ENCODE data around the gene RCSD1. TPM values are rescaled to one million over a fixed set of nuclear protein-coding genes. Genes with fewer than 3 reads are reported as not detected.
"Not testable (repeated sequence)": the region's sequence is repeated elsewhere in the genome, so short reads cannot be mapped to it uniquely, and the experiment has no call there.

The RCSD1 gene
- total and polyA plus RNA-seq, 7 donors = 3.9 to 34.2 (median 13.7) TPM

DNA sequence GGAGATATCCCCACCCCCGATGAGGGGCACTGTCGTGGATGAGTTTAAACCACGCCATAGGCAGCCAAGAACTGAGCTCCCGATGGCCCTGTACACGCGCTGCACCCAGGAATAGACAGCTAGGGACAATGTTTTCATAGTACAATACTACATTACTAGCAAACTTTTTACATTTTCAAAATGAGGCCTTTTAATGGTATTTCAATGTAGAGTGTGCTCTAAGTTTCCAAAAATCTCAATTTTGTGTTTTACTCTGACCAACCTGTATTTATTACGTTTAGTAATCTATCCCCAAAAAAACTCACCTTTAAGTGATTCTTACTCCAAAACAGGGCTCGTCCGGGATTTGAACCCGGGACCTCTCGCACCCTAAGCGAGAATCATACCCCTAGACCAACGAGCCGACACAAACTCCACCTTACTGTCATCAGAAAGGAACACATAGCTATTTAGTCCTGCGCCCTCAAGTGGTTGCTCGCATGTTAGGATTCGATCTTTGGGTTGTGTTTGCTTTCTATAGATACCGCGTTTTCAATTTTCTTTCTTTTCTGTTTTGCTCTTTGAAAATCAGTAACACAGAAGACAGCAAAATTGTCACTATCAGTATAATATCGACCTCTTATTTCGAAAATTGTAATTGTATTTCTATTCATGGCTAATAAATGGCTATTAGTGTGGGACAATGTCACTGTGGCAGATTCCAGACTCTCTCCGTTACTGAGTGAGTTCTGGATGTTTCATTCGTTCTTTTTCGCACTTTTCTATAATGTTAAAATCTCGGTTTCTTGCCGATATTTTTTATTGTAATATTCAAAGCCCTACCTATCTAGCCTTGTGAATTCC lies 85.3 kb downstream of the RCSD1 start:
- WGBS, 3 donors = 0% methylated on average over 26 of the region's 26 CpGs
- intact Hi-C loops (cut with DNase I) = loop anchor here in 1 of 2 donors (2.0 to 10.0 kb wide), 2 partner anchors 87 to 219 kb away; partner anchors contain the start of genes DCAF6 and MPC2
- Histone ChIP-seq H3K4me1 (no peaks in the 10 kb centered on the region), H3K27me3 (ENCODE audit: insufficient read depth in 3 of 3, low read length in 2 of 3) (no peaks in the 10 kb centered on the region), H3K9me3 (no peaks in the 10 kb centered on the region), H3K36me3 (ENCODE audit: insufficient read depth in 1 of 2, low read depth in 1 of 2) (no peaks in the 10 kb centered on the region), H3K27ac (peak overlapping the region; percentile 97), H3K4me3 (peak overlapping the region; percentile 82)
- DNase-seq = peak; percentile 72 to 85
- TF ChIP-seq, protein P1, sequence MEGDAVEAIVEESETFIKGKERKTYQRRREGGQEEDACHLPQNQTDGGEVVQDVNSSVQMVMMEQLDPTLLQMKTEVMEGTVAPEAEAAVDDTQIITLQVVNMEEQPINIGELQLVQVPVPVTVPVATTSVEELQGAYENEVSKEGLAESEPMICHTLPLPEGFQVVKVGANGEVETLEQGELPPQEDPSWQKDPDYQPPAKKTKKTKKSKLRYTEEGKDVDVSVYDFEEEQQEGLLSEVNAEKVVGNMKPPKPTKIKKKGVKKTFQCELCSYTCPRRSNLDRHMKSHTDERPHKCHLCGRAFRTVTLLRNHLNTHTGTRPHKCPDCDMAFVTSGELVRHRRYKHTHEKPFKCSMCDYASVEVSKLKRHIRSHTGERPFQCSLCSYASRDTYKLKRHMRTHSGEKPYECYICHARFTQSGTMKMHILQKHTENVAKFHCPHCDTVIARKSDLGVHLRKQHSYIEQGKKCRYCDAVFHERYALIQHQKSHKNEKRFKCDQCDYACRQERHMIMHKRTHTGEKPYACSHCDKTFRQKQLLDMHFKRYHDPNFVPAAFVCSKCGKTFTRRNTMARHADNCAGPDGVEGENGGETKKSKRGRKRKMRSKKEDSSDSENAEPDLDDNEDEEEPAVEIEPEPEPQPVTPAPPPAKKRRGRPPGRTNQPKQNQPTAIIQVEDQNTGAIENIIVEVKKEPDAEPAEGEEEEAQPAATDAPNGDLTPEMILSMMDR (IDR thresholded peaks at IDR 0.05) = peak; percentile 80
- ATAC-seq = peak; percentile 62 to 81 (median 70)

DNA sequence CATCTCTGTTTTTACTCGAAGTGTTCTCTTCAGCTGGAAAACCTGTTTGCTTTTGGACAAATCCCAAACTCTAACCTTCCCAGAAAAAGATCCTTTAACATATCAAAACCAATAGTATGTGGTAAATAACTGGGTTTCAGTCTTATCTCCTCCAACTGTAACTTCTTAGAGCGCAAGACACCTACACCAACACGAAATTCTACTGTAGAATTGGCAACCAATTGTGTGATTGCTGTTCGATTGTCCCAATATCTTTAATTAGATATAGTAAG lies 85.9 kb downstream of the RCSD1 start:
- DNase-seq = no peak
- Histone ChIP-seq H3K36me3 (ENCODE audit: insufficient read depth in 1 of 2, low read depth in 1 of 2) (no peaks in the 10 kb centered on the region), H3K27me3 (ENCODE audit: insufficient read depth in 3 of 3, low read length in 2 of 3) (no peaks in the 10 kb centered on the region), H3K4me1 (no peaks in the 10 kb centered on the region), H3K27ac (peak overlapping the region; percentile 97), H3K4me3 (peak overlapping the region; percentile 82), H3K9me3 (no peaks in the 10 kb centered on the region)
- TF ChIP-seq, protein P1 (IDR thresholded peaks at IDR 0.05) = no peak
- ATAC-seq = no peak
- intact Hi-C loops (cut with DNase I) = loop anchor here in 1 of 2 donors (2.0 to 10.0 kb wide), 2 partner anchors 87 to 219 kb away; partner anchors contain the start of genes DCAF6 and MPC2
- 1 to 3% (median 2%) methylated on average over 4 of the region's 4 CpGs for WGBS, 3 donors

DNA sequence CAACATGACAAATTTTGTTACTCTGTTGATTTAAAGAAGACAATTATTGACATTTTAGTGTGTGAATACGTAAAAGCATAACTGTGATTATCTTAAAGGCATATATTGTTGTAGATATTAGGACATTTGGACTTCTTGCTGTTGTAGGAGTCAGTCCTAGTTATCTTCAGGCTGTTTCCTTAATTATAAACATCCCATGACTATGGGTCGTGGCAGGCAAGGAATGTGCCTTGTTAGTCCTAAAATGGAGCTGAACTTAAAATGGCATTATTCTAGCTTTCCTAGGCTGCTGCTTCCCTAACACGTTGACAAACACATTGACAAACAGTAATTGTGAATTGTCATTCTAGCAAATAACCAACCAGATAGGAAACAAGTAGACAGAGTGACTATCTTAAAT lies 87.3 kb downstream of the RCSD1 start:
- TF ChIP-seq, protein P1 (IDR thresholded peaks at IDR 0.05) = no peak
- Histone ChIP-seq H3K4me3 (no peak overlapping the region), H3K4me1 (no peaks in the 10 kb centered on the region), H3K27ac (peak overlapping the region; percentile 97), H3K36me3 (ENCODE audit: insufficient read depth in 1 of 2, low read depth in 1 of 2) (no peaks in the 10 kb centered on the region), H3K27me3 (ENCODE audit: insufficient read depth in 3 of 3, low read length in 2 of 3) (no peaks in the 10 kb centered on the region), H3K9me3 (no peaks in the 10 kb centered on the region)
- 81 to 90% (median 82%) methylated on average over 3 of the region's 3 CpGs for WGBS, 3 donors
- intact Hi-C loops (cut with DNase I) = loop anchor here in 1 of 2 donors (10.0 kb wide), 1 partner anchor 217 kb away; the partner anchor contains the start of genes DCAF6 and MPC2
- ATAC-seq (no peak), DNase-seq (no peak)

DNA sequence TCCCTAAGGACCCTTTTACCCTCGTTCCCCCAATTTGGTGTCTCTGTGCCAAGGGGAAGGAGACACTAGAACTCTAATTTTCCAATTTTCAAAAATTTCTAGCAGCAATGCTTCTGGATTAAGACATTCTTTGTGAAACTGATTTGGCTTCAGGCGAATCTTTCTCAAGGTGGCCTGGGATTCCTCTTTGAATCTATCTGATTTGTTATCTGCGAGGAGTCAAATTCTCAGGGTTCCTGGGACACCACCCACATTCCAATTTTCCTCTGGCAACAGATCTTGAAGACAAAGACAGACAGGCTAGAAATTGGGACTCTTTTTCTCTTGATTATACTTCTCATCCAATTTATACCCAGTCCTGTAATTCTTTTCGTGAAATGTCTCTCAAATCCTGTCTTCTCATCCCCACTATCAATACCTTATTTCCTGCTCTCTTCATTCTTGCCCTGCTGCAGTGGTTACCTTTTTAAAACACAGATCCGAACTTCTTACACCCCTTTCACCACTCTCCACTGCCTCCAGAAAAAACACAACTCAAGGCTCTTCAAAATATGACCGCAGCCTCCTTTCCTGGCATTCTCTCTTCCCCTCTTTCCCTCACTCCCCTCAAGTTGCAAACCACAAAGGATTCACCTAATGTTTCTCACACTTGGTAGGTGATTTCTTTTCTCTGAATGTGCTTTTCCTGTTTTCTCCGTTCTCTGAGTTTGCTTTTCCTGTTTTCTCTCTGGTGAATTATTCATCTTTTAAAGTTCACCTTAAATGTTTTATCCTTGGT lies 89.1 kb downstream of the RCSD1 start:
- TF ChIP-seq, protein P1 (IDR thresholded peaks at IDR 0.05) = no peak
- Histone ChIP-seq H3K4me3 (no peak overlapping the region), H3K27me3 (ENCODE audit: insufficient read depth in 3 of 3, low read length in 2 of 3) (no peaks in the 10 kb centered on the region), H3K4me1 (peaks cover 15% of the 10 kb centered on the region), H3K36me3 (ENCODE audit: insufficient read depth in 1 of 2, low read depth in 1 of 2) (no peaks in the 10 kb centered on the region), H3K9me3 (no peaks in the 10 kb centered on the region), H3K27ac (no peak overlapping the region)
- 88 to 91% (median 88%) methylated on average over 7 of the region's 7 CpGs for WGBS, 3 donors
- no peak for ATAC-seq
- DNase-seq = no peak
- intact Hi-C loops (cut with DNase I) = loop anchor here in 1 of 2 donors (10.0 kb wide), 1 partner anchor 216 kb away; the partner anchor contains the start of genes DCAF6 and MPC2

DNA sequence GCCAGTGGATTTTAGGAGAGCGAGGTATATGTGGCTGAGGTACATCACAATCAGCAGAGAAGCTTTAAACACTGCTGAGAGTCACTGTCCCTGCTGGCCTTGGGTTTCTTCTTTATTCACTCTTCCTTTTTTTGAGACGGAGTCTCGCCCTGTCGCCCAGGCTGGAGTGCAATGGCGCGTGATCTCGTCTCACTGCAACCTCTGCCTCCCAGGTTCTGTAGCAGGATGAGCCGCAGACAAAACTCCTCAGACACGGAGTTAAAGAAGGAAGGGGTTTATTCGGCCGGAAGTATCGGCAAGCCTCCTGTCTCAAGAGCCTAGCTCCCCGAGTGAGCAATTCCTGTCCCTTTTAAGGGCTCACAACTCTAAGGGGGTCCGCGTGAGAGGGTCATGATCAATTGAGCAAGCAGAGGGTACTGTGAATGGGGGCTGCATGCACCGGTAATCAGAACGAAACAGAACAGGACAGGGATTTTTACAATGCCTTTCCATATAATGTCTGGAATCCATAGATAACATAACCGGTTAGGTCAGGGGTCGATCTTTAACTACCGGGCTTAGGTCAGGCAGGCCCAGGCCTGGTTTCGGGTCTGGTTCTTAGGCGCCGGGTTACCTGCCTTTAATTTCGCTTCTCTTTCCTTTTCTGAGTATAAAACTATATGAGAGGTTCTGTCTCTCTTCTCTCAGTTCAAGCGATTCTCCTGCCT lies 89.8 kb downstream of the RCSD1 start:
- not testable (repeated sequence) for DNase-seq; H3K27ac ChIP-seq; H3K36me3 ChIP-seq (ENCODE audit: insufficient read depth in 1 of 2, low read depth in 1 of 2); H3K27me3 ChIP-seq (ENCODE audit: insufficient read depth in 3 of 3, low read length in 2 of 3); H3K9me3 ChIP-seq; H3K4me3 ChIP-seq; ATAC-seq
- intact Hi-C loops (cut with DNase I) = loop anchor here (5.0 to 10.0 kb wide), 4 partner anchors 42 to 362 kb away; partner anchors contain the start of genes DCAF6 (in 1 of the 2) and MPC2 (in 1 of the 2)
- 92 to 96% (median 93%) methylated on average over 25 of the region's 25 CpGs for WGBS, 3 donors
- H3K4me1 ChIP-seq = peaks cover 18% of the 10 kb centered on the region
